GM12874 (cell line): ENCODE results near the gene PLEKHG5.

Experiments used
- CTCF ChIP-seq: IDR thresholded peaks from 2 replicates; pipeline ENCODE4 v1.5.1; 2011; ENCODE audit warnings: low read depth, mild to moderate bottlenecking, control low read depth, low read length, moderate library complexity; ENCODE audit not compliant: insufficient read depth

Gene PLEKHG5

DNA sequence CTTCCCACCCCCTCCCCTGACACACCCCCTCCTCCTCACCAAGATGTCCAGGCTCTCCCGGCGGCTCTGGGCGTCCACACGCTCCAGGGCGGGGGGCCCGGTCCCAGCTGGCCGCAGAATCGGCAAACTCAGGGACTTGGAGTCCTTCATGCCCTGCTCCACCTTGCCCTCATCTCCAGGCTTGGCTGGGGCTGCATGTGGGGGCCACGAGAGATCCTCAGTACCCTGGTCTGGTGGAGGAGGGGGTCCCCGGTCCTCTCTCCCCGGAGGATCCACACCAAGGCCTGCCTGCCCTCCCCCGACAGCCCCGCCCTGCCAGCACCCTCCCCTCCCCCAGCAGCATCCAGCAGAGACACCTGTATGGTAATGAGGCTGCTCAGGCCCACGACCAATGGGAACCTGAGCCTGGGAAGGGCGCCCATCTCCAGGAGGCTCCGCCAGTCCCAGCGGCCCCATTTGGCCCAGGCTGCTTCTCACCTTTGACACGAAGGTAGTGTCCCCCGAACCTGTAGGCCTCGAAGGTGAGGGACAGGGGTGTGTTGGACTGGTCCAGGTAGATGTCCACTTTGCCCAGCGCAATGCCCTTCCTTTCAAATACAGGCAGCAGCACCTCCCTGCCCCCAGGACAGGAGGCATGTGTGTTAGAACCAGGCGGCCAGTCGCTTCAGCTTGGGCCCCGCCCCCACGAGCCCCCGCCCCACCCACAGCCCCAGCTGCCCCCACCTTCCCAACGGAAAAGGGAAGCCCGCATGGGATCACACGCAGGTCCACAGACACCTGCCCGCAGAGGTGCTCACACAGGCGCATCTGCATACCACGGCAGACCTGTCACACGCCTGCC, 17.3 kb downstream of the PLEKHG5 start:
- TF ChIP-seq CTCF: no peak

GRCh38 chr1:6473156-6473555, 18.3 kb downstream of the PLEKHG5 start:
- TF ChIP-seq CTCF: no peak

GRCh38 chr1:6472391-6472790, 19.1 kb downstream of the PLEKHG5 start:
- peak; percentile 50 for TF ChIP-seq CTCF

DNA sequence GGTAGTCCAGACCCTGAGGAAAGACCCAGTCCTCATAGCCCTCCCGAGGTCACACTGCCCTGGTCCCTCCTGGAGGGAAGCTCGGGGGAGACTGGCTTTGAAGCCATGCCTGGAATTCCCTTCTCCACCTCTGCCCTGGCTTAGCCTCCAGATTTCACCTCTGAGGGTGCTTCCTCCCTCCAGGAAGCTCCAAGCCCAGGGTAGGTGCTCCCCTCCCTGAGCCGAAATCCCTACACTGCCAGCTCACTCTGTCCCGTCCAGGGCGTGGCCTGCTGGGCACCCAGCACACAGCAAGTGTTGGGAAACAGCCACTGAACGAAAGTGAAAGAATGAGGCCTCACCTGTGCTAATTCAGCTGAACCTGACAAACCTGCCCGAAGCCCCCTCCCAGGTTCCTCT, 19.5 kb downstream of the PLEKHG5 start:
- no peak for TF ChIP-seq CTCF

DNA sequence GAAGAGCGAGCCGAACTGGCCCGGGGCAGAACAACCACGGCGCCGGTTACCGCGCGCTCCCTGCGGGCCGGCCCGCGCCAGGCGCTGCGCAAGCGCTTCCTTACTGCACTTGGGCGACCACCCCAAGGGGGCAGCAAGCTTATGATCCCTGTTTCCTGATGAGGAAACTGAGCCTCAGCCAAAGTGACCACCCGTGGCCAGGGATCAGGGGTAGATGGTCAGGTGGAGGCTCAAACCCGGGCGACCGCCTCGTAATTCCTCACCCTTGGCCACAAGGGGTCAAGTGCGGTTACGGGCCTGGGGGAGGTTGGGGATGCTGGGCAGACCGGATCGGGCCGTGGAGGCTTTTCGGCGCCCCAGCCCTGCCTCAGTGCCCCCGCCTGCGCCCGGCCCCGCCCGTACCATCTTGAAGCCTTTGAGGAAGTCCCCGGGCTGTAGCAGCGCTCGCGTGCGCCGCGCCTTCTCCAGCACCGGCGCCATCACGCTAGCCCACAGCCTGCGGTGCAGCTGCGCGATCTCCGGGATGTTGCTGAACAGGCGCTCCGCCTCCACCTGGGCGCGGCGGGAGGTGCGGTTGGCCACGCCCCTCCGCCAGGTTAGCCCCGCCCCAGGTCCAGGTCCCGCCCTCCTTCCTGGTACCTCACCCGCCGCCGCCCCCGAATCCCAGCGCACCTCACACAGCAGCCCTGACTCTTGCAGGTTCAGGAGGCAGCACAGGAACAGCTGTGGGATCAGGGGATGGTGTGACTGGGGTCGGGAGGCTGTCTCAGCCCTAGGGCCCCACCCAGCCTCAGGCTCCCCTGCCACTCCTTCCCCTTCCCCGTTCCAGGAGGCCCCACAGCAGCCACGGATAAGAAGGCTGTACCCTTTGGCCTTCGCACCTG, 20.1 kb downstream of the PLEKHG5 start:
- no peak for TF ChIP-seq CTCF

GRCh38 chr1:6470132-6471085, 21.1 kb downstream of the PLEKHG5 start:
- no peak for TF ChIP-seq CTCF
